Kasumi-1 (cell line): ENCODE measurements around the gene OXCT1.
"Not testable (repeated sequence)": the region's sequence is repeated elsewhere in the genome, so short reads cannot be mapped to it uniquely, and the experiment has no call there.

Source experiments
- DNase-seq, 2 experiments: peaks; one replicate each; lab custom pipeline; 2025; lab: John Stamatoyannopoulos, UW

OXCT1 gene

GRCh38 chr5:41827792-41828191, 42.4 kb downstream of the OXCT1 start:
- DNase-seq, result no peak

GRCh38 chr5:41822036-41822435, 48.2 kb downstream of the OXCT1 start:
- DNase-seq, result no peak

GRCh38 chr5:41821051-41821450, 49.2 kb downstream of the OXCT1 start:
- no peak for DNase-seq

- DNase-seq, result no peak
Observed at GRCh38 chr5:41820150-41820549, 50.1 kb downstream of the OXCT1 start.

GRCh38 chr5:41817625-41818301, 52.5 kb downstream of the OXCT1 start:
- DNase-seq, result no peak

DNA sequence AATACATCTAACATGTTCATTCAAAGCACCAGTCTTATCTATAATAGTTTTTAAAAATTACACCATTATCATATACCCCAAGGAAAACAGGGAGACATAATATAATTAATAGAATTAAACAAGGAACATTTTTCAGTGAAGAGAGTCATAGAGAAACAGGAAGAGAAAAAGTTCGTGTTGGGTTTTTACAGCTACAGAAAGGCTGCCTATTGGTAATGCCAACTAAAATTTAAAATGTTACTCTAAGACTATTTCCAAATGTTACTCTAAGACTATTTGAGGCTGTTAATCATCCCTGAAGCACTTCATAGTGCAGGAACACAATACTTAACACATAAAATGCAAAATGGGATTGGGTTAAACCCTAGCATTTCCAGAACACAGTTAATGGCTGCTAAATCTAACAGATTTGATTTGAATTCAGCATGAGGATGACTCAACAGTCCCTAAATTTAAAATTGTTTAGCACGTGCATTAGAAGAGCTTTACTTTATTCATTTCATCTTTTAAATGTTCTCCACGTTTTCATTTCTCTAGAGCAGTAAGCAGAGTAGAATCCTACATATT, 54.5 kb downstream of the OXCT1 start:
- DNase-seq, result no peak

DNA sequence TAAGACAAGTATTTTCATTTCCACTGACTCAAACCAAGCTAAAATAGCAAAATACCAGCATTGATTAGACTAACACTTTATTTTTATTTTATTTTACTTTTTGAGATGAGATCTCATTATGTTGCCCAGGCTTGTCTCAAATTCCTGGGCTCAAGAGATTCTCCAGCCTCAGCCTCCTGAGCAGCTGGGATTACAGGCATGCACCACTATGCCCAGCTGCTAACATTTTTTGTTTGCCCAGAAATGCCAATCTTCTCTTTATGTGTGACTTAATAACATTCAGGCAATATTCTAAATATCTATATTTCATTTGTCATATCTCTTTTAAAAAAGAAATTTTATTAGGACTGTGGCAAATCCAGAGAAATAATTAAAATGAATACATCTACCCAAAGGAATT, 55.0 kb downstream of the OXCT1 start:
- DNase-seq, result no peak

DNA sequence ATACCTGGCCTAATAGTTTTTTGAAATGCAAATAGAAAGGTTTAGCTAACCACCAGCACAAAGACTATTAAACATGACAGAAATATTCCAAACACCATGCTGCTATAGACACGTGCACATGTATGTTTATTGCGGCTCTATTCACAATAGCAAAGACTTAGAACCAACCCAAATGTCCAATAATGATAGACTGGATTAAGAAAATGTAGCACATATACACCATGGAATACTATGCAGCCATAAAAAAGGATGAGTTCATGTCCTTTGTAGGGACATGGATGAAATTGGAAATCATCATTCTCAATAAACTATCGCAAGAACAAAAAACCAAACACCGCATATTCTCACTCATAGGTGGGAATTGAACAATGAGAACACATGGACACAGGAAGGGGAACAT, 55.9 kb downstream of the OXCT1 start:
- DNase-seq, result not testable (repeated sequence)

DNA sequence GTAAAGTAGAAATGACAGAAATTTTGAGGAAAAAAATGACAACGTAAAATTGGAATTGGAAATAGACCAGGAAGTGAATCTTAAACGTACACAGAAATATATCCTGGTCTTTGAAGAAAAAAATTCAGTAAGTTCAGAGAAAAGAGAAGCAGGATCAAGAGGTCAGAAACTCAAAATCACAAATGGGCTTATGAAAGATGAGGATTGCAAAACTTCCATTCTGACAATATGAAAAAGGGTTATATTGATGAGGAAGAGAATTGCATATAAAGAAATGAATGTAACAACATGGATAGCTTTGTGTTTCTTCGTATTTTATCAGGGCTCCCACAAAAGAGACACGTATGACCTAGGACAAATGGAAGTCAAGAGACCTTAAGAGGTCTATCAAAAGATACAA, 58.1 kb downstream of the OXCT1 start:
- no peak for DNase-seq

GRCh38 chr5:41809128-41809527, 61.1 kb downstream of the OXCT1 start:
- no peak for DNase-seq

GRCh38 chr5:41808294-41808693, 61.9 kb downstream of the OXCT1 start:
- no peak for DNase-seq

DNA sequence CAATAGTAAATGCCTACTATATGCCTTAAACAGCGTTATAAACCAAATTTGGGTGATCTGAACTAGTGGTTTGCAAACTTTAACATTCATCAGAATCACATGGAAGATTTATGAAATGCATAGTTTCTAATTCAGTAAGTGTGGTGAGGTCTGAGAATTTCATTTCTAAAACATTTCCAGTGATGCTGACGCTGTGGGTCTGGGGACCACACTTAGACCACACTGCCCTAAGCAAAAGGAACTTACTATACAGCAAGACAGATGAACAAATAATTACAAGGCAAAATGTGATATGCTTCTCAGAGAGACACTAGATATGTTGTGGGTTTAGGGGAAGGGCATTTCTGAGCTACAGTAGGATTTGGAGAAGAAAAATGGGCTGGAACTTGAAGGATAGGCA, 72.6 kb downstream of the OXCT1 start:
- DNase-seq, result no peak

DNA sequence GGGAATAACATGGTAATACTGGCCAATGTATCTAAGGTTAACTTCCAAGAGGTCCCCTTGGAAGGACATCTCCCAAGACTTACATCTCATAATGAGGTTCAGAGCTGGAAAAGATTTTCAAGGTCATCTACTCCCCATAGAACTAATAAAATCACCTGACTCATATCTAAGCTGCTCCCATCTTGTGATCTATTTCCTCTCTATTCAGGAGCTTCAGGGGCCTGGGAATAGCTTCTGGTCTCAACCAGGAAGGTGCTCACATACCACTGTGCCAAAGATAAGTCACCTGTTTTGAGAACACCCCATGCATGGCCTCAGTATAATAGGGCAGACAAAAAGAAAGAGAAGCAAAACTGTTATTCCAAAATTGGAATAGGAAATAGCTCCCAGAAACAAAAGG, 74.2 kb downstream of the OXCT1 start:
- no peak for DNase-seq

DNA sequence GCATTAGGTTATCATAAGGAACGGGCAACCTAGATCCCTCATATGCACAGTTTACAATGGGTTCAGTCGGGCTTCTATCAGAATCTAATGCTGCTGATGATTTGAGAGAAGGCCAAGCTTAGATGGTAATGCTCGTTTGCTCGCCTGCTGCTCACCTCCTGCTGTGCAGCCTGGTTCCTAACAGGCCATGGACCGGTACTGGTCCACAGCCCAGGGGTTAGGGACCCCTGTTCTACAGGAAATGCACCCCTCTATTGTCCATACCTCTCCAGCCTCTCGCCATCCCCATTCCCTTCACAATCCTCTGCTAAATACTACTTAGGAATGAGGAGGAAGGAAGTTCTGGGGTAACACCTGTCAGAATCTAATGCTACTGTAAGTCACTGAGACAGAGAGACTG, 75.1 kb downstream of the OXCT1 start:
- no peak for DNase-seq

DNA sequence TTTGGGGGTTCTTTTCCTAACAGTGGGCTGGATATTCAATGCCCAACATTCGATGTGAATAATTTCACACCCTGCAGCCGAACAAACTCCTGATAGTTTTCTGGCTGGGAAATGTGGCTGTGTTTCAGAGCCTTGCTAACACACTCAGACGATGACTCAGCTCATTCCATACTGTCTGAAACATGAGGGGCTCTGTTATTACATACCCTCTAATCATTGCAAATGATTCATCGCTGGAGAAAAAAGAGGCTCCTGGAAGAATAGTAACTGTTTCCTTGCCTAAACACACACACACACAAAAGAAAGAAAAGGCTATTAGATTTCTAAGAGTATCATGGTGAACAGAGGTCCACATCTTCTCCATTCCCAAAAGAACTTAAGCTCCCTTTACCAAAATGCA, 75.8 kb downstream of the OXCT1 start:
- no peak for DNase-seq

DNA sequence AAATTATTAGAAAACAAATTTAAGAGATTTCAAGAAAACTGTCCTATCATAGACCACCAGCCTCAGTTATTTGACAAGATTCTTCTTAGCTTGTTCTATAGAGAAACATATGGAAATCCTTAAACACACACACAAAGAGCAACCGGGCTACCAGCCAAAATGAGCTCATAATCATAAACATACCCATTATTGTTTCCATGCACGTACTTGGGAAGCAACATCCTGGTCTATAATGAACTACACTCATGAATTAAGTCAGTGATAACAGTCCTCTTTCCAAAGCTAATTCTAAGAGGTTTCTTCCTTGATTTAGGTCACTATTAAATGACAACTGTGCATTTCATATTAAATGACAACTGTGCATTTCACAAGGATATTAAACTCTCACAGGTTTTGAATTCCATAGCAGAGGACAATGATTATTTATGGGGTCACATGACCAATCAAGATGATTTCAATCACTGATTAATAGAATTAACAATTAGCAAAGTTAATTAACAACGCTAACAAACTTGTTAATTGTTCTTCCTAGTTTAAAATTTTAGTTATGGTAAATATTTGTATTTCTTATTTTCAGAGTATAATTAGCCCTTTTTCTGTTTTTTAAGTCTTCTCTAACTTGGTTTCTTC, 77.0 kb downstream of the OXCT1 start:
- DNase-seq, result no peak

- DNase-seq, result no peak
Observed at GRCh38 chr5:41790038-41790776, 80.0 kb downstream of the OXCT1 start.

- DNase-seq, result no peak
Observed at GRCh38 chr5:41789434-41789833, 80.8 kb downstream of the OXCT1 start.

DNA sequence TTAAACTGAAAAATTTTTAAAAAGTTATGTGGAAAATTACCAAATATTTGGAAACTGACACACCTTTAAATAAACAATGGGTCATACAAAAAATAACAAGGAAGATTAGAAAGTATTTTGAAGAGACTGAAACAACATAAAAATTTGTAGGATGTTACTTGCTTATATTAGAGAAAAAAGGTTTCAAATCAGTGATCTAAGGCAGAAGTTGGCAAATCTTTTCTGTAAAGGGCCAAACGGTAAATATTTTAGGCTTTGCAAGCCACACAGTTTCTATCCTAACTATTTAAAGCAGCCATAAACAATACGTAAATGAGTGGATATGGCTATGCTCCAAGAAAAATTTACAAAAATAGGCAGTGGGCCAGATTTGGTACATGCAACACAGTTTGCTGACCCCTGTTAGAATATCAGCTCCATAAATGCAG, 81.3 kb downstream of the OXCT1 start:
- DNase-seq, result no peak

DNA sequence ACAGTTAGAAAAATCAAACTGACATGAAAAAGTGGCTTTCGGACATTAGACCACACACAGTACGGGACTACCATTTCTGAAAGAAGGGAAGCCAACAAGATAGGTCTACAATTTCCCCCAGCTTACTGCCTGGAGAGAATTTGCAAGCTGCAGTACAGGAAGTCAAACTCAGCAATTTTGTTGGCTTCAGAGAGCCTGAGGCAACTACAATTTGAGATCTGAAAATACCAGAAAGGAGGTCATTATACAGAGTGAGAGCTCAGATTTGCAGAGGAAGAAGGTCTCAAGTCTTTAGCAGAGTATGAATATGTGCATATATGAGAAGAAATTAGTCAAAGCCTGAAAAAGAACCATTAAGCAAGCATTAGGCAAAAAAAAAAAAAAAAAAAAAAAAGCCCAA, 83.0 kb downstream of the OXCT1 start:
- DNase-seq, result no peak

GRCh38 chr5:41785061-41785460, 85.2 kb downstream of the OXCT1 start:
- no peak for DNase-seq

DNA sequence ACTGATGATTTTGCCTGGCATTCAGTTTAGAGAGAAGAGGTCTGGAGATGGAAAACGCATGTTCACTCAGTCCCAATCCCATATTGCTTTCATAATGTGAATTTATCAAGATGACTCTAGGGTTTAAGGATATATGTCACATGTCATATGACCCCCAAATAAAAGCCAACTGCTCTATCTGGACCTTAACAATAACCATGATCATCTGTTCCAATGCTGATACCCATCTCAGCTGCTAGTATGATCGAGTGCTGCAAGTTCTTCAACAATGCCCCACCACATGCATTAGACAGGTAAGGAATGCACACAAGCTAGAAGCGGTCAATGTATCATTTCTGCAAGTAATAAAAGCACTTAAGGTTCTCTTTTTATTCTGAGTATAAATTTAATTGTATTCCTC, 91.8 kb downstream of the OXCT1 start:
- no peak for DNase-seq

GRCh38 chr5:41776435-41776834, 93.8 kb downstream of the OXCT1 start:
- no peak for DNase-seq
